H1 (cell line): ENCODE measurements around the gene POLA1. TPM values are rescaled to one million over a fixed set of nuclear protein-coding genes. Genes with fewer than 3 reads are reported as not detected.

Source experiments
- ATF3 ChIP-seq: IDR thresholded peaks from 2 replicates; pipeline ENCODE4 v1.6.1; 2011; ENCODE audit warnings: low read depth, mild to moderate bottlenecking, low read length; ENCODE audit not compliant: insufficient read depth
- CEBPB ChIP-seq: IDR thresholded peaks from 2 replicates; pipeline ENCODE4 v1.6.1; 2012; ENCODE audit warnings: low read depth, low read length
- FOSL1 ChIP-seq: IDR thresholded peaks from 2 replicates; pipeline ENCODE4 v1.6.1; 2011; ENCODE audit warnings: mild to moderate bottlenecking, low read depth, low read length, moderate library complexity; ENCODE audit not compliant: insufficient read depth
- RFX5 ChIP-seq: IDR thresholded peaks from 2 replicates; pipeline ENCODE4 v1.6.1; 2011; ENCODE audit warnings: low read depth, low read length, improper control_type of control experiment, borderline replicate concordance
- RNF2 ChIP-seq: fragments of 200-900, 300-1000 bp; sonication (generic); IDR thresholded peaks from 2 replicates; pipeline ENCODE4 v1.7.1; 2016; ENCODE audit warnings: borderline replicate concordance, low read depth, mild to moderate bottlenecking, antibody characterized with exemption, low read length; ENCODE audit not compliant: poor library complexity, severe bottlenecking; ENCODE audit errors: missing control alignments
- SIN3A ChIP-seq, 2 experiments: IDR thresholded peaks in 1 of 2; conservative IDR thresholded peaks in 1 of 2; 2 replicates each; pipeline ENCODE4 v1.6.1; 2011 to 2012; ENCODE audit warnings: low read length in 2 of 2, improper control_type of control experiment in 1 of 2, low read depth in 1 of 2, mild to moderate bottlenecking in 1 of 2
- YY1 ChIP-seq: IDR thresholded peaks from 2 replicates; pipeline ENCODE4 v1.6.1; 2011; ENCODE audit warnings: low read depth, mild to moderate bottlenecking, low read length
- polyA plus RNA-seq, 7 experiments: library from polyadenylated mRNA; depleted of rRNA in 3 of 7; stranded (reverse) in 5 of 7; unstranded in 2 of 7; fragments of >200 nt in 5 of 7; fragments of 200-250 nt in 2 of 7; gene quantifications; 1 replicate in 5 of 7; 2 replicates in 1 of 7; 4 replicates in 1 of 7; pipeline versions ENCODE4 v1.2.1 to v1.2.3, GENCODE V29; 2011 to 2013; ENCODE audit warnings: missing spikeins in 2 of 7, mixed read lengths in 2 of 7
- total RNA-seq: library from RNA; stranded (reverse); fragmentation: NEBNext Ultra II Directional; extraction: Animal tissue kit (Norgen Biotek cat#: 25700); gene quantifications from 2 replicates; pipeline ENCODE4 v1.2.1, GENCODE V29; 2021
- TF ChIP-seq, protein P1 (sequence below), 3 experiments: IDR thresholded peaks; 1 replicate in 2 of 3; 2 replicates in 1 of 3; pipeline versions ENCODE4 v1.5.1 to v1.6.1; 2011; ENCODE audit warnings: low read length in 3 of 3, mild to moderate bottlenecking in 3 of 3, inconsistent platforms in 2 of 3, low read depth in 1 of 3, moderate library complexity in 1 of 3; ENCODE audit not compliant: insufficient read depth in 1 of 3; ENCODE audit errors: control extremely low read depth in 1 of 3

The POLA1 gene
- total and polyA plus RNA-seq, 2 of the 8 experiments (the other 6 are each of a cell fraction or from before 2014, with no cell fraction given) = 5.6 to 34.9 TPM

DNA sequence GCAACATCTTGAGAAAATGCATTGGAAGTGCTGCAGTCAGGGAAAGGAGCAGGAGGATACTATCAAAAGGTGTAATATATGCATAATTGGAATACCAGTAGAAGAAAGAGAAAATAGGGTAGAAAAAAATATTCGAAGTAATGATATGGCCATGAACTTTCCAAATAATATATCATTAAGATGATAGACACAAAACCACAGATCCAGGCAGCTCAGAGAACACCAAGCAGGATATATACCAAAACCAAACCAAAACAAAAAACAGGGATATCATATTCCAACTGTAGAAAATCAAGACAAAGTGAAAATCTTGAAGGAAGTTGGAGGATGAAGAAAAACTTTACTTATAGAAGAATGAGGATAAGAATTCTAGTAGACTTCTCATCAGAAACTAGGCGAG is 9.7 kb upstream of the POLA1 start (continued):
- TF ChIP-seq, protein P1, sequence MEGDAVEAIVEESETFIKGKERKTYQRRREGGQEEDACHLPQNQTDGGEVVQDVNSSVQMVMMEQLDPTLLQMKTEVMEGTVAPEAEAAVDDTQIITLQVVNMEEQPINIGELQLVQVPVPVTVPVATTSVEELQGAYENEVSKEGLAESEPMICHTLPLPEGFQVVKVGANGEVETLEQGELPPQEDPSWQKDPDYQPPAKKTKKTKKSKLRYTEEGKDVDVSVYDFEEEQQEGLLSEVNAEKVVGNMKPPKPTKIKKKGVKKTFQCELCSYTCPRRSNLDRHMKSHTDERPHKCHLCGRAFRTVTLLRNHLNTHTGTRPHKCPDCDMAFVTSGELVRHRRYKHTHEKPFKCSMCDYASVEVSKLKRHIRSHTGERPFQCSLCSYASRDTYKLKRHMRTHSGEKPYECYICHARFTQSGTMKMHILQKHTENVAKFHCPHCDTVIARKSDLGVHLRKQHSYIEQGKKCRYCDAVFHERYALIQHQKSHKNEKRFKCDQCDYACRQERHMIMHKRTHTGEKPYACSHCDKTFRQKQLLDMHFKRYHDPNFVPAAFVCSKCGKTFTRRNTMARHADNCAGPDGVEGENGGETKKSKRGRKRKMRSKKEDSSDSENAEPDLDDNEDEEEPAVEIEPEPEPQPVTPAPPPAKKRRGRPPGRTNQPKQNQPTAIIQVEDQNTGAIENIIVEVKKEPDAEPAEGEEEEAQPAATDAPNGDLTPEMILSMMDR (IDR thresholded peaks at IDR 0.05; ENCODE audit: control extremely low read depth in 1 of 3, insufficient read depth in 1 of 3, low read depth in 1 of 3, low read length in 3 of 3) = no peak
- no peak for TF ChIP-seq ATF3
- TF ChIP-seq SIN3A (conservative IDR thresholded peaks at IDR 0.05 in 1 of 2, IDR thresholded peaks at IDR 0.05 in 1 of 2; ENCODE audit: low read depth in 1 of 2, low read length in 2 of 2) = no peak
- TF ChIP-seq RNF2 = no peak
- TF ChIP-seq RFX5 = no peak
- TF ChIP-seq CEBPB = no peak
- no peak for TF ChIP-seq FOSL1
- TF ChIP-seq YY1 = no peak
